GM23338 (cell line): ENCODE data around the gene AXIN2.

ENCODE experiments used
- EZH2 ChIP-seq: fragments of 200-600 bp; sonication (generic); IDR thresholded peaks from one replicate; pipeline ENCODE4 v1.8.0; 2017; ENCODE audit warnings: antibody characterized with exemption, mild to moderate bottlenecking, low read depth; ENCODE audit not compliant: unreplicated experiment
- JUNB ChIP-seq: IDR thresholded peaks from one replicate; pipeline ENCODE4 v1.6.1; 2016; ENCODE audit warnings: antibody characterized with exemption; ENCODE audit not compliant: unreplicated experiment
- POLR2AphosphoS5 ChIP-seq: IDR thresholded peaks from 2 replicates; pipeline ENCODE4 v1.6.1; 2016; ENCODE audit warnings: antibody characterized with exemption, low read depth
- STAT1 ChIP-seq: IDR thresholded peaks from one replicate; pipeline ENCODE4 v1.6.1; 2016; ENCODE audit warnings: antibody characterized with exemption; ENCODE audit not compliant: unreplicated experiment
- TF ChIP-seq, protein P1 (sequence below), 2 experiments: fragments of 200-600 bp in 1 of 2; sonication (generic) in 1 of 2; conservative IDR thresholded peaks; 2 replicates each; pipeline versions ENCODE4 v1.5.1 to v1.6.1; 2016 to 2017; ENCODE audit warnings: antibody characterized with exemption in 2 of 2, low read depth in 2 of 2, mild to moderate bottlenecking in 2 of 2, moderate library complexity in 1 of 2
- TF ChIP-seq, protein P2 (sequence below): IDR thresholded peaks from 2 replicates; pipeline ENCODE4 v1.6.1; 2016; ENCODE audit warnings: antibody characterized with exemption
- TF ChIP-seq, protein P3 (sequence below): IDR thresholded peaks from one replicate; pipeline ENCODE4 v1.6.1; 2018; ENCODE audit warnings: antibody characterized with exemption; ENCODE audit not compliant: unreplicated experiment

- TF ChIP-seq, protein P1, sequence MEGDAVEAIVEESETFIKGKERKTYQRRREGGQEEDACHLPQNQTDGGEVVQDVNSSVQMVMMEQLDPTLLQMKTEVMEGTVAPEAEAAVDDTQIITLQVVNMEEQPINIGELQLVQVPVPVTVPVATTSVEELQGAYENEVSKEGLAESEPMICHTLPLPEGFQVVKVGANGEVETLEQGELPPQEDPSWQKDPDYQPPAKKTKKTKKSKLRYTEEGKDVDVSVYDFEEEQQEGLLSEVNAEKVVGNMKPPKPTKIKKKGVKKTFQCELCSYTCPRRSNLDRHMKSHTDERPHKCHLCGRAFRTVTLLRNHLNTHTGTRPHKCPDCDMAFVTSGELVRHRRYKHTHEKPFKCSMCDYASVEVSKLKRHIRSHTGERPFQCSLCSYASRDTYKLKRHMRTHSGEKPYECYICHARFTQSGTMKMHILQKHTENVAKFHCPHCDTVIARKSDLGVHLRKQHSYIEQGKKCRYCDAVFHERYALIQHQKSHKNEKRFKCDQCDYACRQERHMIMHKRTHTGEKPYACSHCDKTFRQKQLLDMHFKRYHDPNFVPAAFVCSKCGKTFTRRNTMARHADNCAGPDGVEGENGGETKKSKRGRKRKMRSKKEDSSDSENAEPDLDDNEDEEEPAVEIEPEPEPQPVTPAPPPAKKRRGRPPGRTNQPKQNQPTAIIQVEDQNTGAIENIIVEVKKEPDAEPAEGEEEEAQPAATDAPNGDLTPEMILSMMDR (conservative IDR thresholded peaks at IDR 0.05; ENCODE audit: low read depth in 2 of 2) = no peak
- TF ChIP-seq POLR2AphosphoS5 (no peak), STAT1 (no peak), JUNB (no peak), EZH2 (no peak)
- TF ChIP-seq, protein P2, sequence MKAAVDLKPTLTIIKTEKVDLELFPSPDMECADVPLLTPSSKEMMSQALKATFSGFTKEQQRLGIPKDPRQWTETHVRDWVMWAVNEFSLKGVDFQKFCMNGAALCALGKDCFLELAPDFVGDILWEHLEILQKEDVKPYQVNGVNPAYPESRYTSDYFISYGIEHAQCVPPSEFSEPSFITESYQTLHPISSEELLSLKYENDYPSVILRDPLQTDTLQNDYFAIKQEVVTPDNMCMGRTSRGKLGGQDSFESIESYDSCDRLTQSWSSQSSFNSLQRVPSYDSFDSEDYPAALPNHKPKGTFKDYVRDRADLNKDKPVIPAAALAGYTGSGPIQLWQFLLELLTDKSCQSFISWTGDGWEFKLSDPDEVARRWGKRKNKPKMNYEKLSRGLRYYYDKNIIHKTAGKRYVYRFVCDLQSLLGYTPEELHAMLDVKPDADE = no peak
- TF ChIP-seq, protein P3, sequence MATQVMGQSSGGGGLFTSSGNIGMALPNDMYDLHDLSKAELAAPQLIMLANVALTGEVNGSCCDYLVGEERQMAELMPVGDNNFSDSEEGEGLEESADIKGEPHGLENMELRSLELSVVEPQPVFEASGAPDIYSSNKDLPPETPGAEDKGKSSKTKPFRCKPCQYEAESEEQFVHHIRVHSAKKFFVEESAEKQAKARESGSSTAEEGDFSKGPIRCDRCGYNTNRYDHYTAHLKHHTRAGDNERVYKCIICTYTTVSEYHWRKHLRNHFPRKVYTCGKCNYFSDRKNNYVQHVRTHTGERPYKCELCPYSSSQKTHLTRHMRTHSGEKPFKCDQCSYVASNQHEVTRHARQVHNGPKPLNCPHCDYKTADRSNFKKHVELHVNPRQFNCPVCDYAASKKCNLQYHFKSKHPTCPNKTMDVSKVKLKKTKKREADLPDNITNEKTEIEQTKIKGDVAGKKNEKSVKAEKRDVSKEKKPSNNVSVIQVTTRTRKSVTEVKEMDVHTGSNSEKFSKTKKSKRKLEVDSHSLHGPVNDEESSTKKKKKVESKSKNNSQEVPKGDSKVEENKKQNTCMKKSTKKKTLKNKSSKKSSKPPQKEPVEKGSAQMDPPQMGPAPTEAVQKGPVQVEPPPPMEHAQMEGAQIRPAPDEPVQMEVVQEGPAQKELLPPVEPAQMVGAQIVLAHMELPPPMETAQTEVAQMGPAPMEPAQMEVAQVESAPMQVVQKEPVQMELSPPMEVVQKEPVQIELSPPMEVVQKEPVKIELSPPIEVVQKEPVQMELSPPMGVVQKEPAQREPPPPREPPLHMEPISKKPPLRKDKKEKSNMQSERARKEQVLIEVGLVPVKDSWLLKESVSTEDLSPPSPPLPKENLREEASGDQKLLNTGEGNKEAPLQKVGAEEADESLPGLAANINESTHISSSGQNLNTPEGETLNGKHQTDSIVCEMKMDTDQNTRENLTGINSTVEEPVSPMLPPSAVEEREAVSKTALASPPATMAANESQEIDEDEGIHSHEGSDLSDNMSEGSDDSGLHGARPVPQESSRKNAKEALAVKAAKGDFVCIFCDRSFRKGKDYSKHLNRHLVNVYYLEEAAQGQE = no peak
Measured at GRCh38 chr17:65565559-65565958, 4.1 kb upstream of the AXIN2 start.
